ENCODE data around the gene ITSN1. TPM values are rescaled to one million over a fixed set of nuclear protein-coding genes. Genes with fewer than 3 reads are reported as not detected.
"Not testable (repeated sequence)": the region's sequence is repeated elsewhere in the genome, so short reads cannot be mapped to it uniquely, and the experiment has no call there.

ITSN1 gene
- total RNA-seq, 1 donor from 2014 or later = 68.2 TPM

DNA sequence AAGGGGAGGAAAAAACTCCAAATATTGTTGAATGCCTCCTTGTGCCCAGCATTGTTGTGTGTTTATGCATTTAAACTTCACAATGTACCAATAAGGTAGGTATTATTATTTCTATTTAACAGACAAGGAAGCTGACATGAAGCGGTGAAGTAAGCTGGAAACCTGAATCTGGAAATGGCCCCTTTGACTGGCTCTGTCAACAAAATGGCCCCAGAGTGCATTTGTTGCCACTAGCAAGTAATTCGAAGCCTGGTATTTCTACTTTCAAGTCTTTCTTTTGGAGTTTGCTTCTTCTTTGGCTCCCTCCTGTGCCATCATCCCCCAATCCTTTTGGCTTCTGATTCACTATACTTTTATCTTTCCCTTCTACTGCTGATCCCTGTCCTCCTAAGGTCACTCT lies 23.9 kb upstream of the ITSN1 start:
- Mint-ChIP-seq H3K4me1 (ENCODE audit: unreplicated experiment) (no peaks in the 10 kb centered on the region), H3K4me3 (ENCODE audit: unreplicated experiment) (no peak overlapping the region), H3K27ac (ENCODE audit: unreplicated experiment) (no peak overlapping the region), H3K27me3 (ENCODE audit: unreplicated experiment) (peaks cover 4% of the 10 kb centered on the region), H3K36me3 (ENCODE audit: low read depth, unreplicated experiment) (peaks cover 31% of the 10 kb centered on the region), H3K9me3 (ENCODE audit: unreplicated experiment) (no peaks in the 10 kb centered on the region)
- TF ChIP-seq, protein P1, sequence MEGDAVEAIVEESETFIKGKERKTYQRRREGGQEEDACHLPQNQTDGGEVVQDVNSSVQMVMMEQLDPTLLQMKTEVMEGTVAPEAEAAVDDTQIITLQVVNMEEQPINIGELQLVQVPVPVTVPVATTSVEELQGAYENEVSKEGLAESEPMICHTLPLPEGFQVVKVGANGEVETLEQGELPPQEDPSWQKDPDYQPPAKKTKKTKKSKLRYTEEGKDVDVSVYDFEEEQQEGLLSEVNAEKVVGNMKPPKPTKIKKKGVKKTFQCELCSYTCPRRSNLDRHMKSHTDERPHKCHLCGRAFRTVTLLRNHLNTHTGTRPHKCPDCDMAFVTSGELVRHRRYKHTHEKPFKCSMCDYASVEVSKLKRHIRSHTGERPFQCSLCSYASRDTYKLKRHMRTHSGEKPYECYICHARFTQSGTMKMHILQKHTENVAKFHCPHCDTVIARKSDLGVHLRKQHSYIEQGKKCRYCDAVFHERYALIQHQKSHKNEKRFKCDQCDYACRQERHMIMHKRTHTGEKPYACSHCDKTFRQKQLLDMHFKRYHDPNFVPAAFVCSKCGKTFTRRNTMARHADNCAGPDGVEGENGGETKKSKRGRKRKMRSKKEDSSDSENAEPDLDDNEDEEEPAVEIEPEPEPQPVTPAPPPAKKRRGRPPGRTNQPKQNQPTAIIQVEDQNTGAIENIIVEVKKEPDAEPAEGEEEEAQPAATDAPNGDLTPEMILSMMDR (IDR thresholded peaks at IDR 0.05; ENCODE audit: unreplicated experiment) = no peak
- DNase-seq (ENCODE audit: low spot score) = no peak

DNA sequence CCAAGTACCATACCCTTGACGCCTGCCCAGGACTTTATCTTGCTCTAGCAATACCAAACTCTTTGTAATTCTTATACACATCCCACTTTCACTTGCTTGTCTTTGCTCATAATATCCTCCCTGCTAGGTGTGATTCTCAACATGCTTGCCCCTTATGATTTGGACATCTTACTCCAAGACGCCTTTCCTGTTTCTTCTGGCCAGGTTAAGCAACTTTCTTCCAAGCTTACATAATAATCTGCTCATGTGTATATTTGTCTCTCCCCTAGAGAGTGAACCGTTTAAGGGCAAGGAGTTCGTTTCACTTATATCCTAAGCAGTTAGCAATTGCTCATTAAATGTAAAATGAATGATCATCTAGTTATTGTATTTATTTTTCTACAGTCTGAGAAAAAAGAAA lies 22.6 kb upstream of the ITSN1 start:
- TF ChIP-seq, protein P1 (IDR thresholded peaks at IDR 0.05; ENCODE audit: unreplicated experiment) = no peak
- H3K9me3 Mint-ChIP-seq (ENCODE audit: unreplicated experiment) = no peaks in the 10 kb centered on the region
- no peaks in the 10 kb centered on the region for H3K4me1 Mint-ChIP-seq (ENCODE audit: unreplicated experiment)
- no peak overlapping the region for H3K27ac Mint-ChIP-seq (ENCODE audit: unreplicated experiment)
- H3K36me3 Mint-ChIP-seq (ENCODE audit: low read depth, unreplicated experiment) = peaks cover 28% of the 10 kb centered on the region
- no peak for DNase-seq (ENCODE audit: low spot score)
- no peak overlapping the region for H3K4me3 Mint-ChIP-seq (ENCODE audit: unreplicated experiment)
- peaks cover 6% of the 10 kb centered on the region for H3K27me3 Mint-ChIP-seq (ENCODE audit: unreplicated experiment)

DNA sequence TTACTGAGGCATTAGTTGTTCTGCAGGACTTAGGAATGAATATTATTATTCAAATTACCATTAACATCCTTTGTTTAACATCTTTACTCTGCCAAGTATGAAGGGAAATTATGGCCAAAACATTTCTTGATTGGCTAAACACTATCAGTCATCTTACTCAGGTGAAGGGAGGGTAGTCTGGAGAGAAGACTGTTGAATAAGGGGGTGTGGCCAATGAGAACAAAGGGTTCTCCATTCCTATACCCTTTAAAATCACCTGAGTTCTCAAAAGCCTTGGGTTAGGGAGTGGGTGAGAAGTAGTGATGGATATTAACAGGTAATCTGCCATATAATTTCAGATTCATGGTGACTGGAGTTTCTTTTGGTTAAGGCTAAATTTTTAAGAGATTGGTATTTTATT lies 20.0 kb upstream of the ITSN1 start:
- H3K4me3 Mint-ChIP-seq (ENCODE audit: unreplicated experiment) = no peak overlapping the region
- TF ChIP-seq, protein P1 (IDR thresholded peaks at IDR 0.05; ENCODE audit: unreplicated experiment) = no peak
- H3K4me1 Mint-ChIP-seq (ENCODE audit: unreplicated experiment) = no peaks in the 10 kb centered on the region
- H3K27ac Mint-ChIP-seq (ENCODE audit: unreplicated experiment) = no peak overlapping the region
- H3K36me3 Mint-ChIP-seq (ENCODE audit: low read depth, unreplicated experiment) = peaks cover 30% of the 10 kb centered on the region
- peaks cover 4% of the 10 kb centered on the region for H3K27me3 Mint-ChIP-seq (ENCODE audit: unreplicated experiment)
- no peaks in the 10 kb centered on the region for H3K9me3 Mint-ChIP-seq (ENCODE audit: unreplicated experiment)
- no peak for DNase-seq (ENCODE audit: low spot score)

DNA sequence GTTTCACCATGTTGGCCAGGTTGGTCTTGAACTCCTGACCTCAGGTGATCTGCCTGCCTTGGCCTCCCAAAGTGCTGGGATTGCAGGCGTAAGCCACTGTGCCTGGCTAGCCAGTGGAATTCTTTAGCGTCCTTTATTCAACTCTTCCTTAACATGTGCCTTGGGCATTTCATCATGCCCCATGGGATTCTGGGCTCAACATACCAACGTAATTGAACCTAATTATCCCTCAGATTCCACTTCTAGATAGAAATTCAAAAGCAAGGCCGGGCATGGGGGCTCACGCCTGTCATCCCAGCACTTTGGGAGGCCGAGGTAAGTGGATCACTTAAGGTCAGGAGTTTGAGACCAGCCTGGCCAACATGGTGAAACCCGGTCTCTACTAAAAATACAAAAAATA lies 16.1 kb upstream of the ITSN1 start:
- not testable (repeated sequence) for H3K27ac Mint-ChIP-seq (ENCODE audit: unreplicated experiment); H3K9me3 Mint-ChIP-seq (ENCODE audit: unreplicated experiment); H3K4me1 Mint-ChIP-seq (ENCODE audit: unreplicated experiment); H3K27me3 Mint-ChIP-seq (ENCODE audit: unreplicated experiment); DNase-seq (ENCODE audit: low spot score); H3K4me3 Mint-ChIP-seq (ENCODE audit: unreplicated experiment)
- H3K36me3 Mint-ChIP-seq (ENCODE audit: low read depth, unreplicated experiment) = peaks cover 17% of the 10 kb centered on the region

DNA sequence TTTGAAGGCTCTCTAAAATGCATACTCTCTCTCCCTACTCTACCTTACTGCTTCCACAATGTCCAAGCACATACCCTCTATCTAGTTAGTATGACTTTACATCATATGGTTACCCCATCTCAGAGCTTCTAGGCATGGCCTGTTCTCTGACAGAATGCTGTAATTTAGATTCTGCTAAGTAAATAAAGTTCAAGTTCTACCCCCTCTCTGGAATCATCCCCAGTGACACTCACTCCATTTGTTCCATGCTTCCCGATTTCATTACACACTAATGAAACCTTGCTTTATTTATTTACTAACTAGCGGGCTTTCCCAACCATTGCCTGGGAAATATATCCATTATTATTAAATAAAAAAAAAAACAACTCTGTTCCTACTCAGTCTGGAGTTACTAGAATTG lies 8.0 kb upstream of the ITSN1 start:
- H3K4me3 Mint-ChIP-seq (ENCODE audit: unreplicated experiment) = no peak overlapping the region
- H3K9me3 Mint-ChIP-seq (ENCODE audit: unreplicated experiment) = no peaks in the 10 kb centered on the region
- no peak overlapping the region for H3K27ac Mint-ChIP-seq (ENCODE audit: unreplicated experiment)
- H3K36me3 Mint-ChIP-seq (ENCODE audit: low read depth, unreplicated experiment) = peaks cover 10% of the 10 kb centered on the region
- H3K4me1 Mint-ChIP-seq (ENCODE audit: unreplicated experiment) = no peaks in the 10 kb centered on the region
- TF ChIP-seq, protein P1 (IDR thresholded peaks at IDR 0.05; ENCODE audit: unreplicated experiment) = no peak
- peaks cover 2% of the 10 kb centered on the region for H3K27me3 Mint-ChIP-seq (ENCODE audit: unreplicated experiment)
- no peak for DNase-seq (ENCODE audit: low spot score)
